ENCODE results near the gene ZNF770. TPM values are rescaled to one million over a fixed set of nuclear protein-coding genes. Genes with fewer than 3 reads are reported as not detected.

The ZNF770 gene
- total and polyA plus RNA-seq, 5 donors from 2014 or later, result 34.1 to 129 (median 111) TPM

- Histone ChIP-seq H3K27ac (ENCODE audit: insufficient read depth, low read length, poor library complexity, severe bottlenecking) (no peak overlapping the region), H3K4me3 (ENCODE audit: low read depth, low read length) (no peak overlapping the region)
Observed at GRCh38 chr15:34993412-34993811, 5.3 kb upstream of the ZNF770 start.

GRCh38 chr15:34987609-34988026 lies 469 bp downstream of the ZNF770 start:
- peak overlapping the region; percentile 99 to 100 (median 100) for H3K27ac Mint-ChIP-seq
- peak overlapping the region; percentile 99 for H3K4me3 ChIP-seq (ENCODE audit: low read depth, low read length)
- H3K36me3 Mint-ChIP-seq, result peaks cover 5% of the 10 kb centered on the region
- H3K4me1 Mint-ChIP-seq, result peaks cover 21 to 61% (median 39%) of the 10 kb centered on the region in 4 donors
- peak overlapping the region; percentile 88 for H3K27ac ChIP-seq (ENCODE audit: insufficient read depth, low read length, poor library complexity, severe bottlenecking)
- H3K4me3 Mint-ChIP-seq, result peak overlapping the region; percentile 94 to 99 (median 97)
- H3K27me3 Mint-ChIP-seq, result no peaks in the 10 kb centered on the region
- H3K27me3 ChIP-seq (ENCODE audit: control insufficient read depth, insufficient read depth, low read length), result no peaks in the 10 kb centered on the region
- H3K9me3 Mint-ChIP-seq, result no peaks in the 10 kb centered on the region
- no peaks in the 10 kb centered on the region for H3K9me3 ChIP-seq (ENCODE audit: control insufficient read depth in 2 of 2, low read length in 2 of 2)
- DNase-seq (no peak), ATAC-seq (ENCODE audit: low read depth in 2 of 2) (no peak)
- H3K36me3 ChIP-seq (ENCODE audit: control insufficient read depth, insufficient read depth, low read length), result peaks cover 16% of the 10 kb centered on the region
- H3K4me1 ChIP-seq (ENCODE audit: control insufficient read depth, insufficient read depth, low read length, poor library complexity, severe bottlenecking), result peaks cover 44% of the 10 kb centered on the region

More at GRCh38 chr15:34993412-34993811, 5.3 kb upstream of the ZNF770 start:
- H3K4me1 Mint-ChIP-seq, result peaks cover 18 to 32% (median 24%) of the 10 kb centered on the region in 4 donors
- no peaks in the 10 kb centered on the region for H3K9me3 ChIP-seq (ENCODE audit: control insufficient read depth in 2 of 2, low read length in 2 of 2)
- peaks cover 2% of the 10 kb centered on the region for H3K27me3 ChIP-seq (ENCODE audit: control insufficient read depth, insufficient read depth, low read length)
- peak in 1 of 3 donors; percentile 35 for DNase-seq
- no peaks in the 10 kb centered on the region for H3K36me3 ChIP-seq (ENCODE audit: control insufficient read depth, insufficient read depth, low read length)
- peaks cover 5% of the 10 kb centered on the region for H3K27me3 Mint-ChIP-seq
- no peak for ATAC-seq (ENCODE audit: low read depth in 2 of 2)
- H3K9me3 Mint-ChIP-seq, result no peaks in the 10 kb centered on the region
- H3K27ac Mint-ChIP-seq, result peak overlapping the region in 1 of 3 donors; percentile 67
- H3K36me3 Mint-ChIP-seq, result no peaks in the 10 kb centered on the region
- no peak overlapping the region for H3K4me3 Mint-ChIP-seq
- peaks cover 11% of the 10 kb centered on the region for H3K4me1 ChIP-seq (ENCODE audit: control insufficient read depth, insufficient read depth, low read length, poor library complexity, severe bottlenecking)

GRCh38 chr15:34986771-34987480 lies 1.2 kb downstream of the ZNF770 start:
- DNase-seq (no peak), ATAC-seq (ENCODE audit: low read depth in 2 of 2) (no peak)
- Mint-ChIP-seq H3K27ac (peak overlapping the region; percentile 99 to 100 (median 100)), H3K9me3 (no peaks in the 10 kb centered on the region), H3K36me3 (peaks cover 8% of the 10 kb centered on the region), H3K4me3 (peak overlapping the region; percentile 94 to 99 (median 97)), H3K4me1 (peaks cover 25 to 62% (median 39%) of the 10 kb centered on the region in 4 donors), H3K27me3 (no peaks in the 10 kb centered on the region)
- Histone ChIP-seq H3K27ac (ENCODE audit: insufficient read depth, low read length, poor library complexity, severe bottlenecking) (peak overlapping the region; percentile 88), H3K4me3 (ENCODE audit: low read depth, low read length) (peak overlapping the region; percentile 99), H3K36me3 (ENCODE audit: control insufficient read depth, insufficient read depth, low read length) (peaks cover 19% of the 10 kb centered on the region), H3K9me3 (ENCODE audit: control insufficient read depth in 2 of 2, low read length in 2 of 2) (no peaks in the 10 kb centered on the region), H3K27me3 (ENCODE audit: control insufficient read depth, insufficient read depth, low read length) (no peaks in the 10 kb centered on the region), H3K4me1 (ENCODE audit: control insufficient read depth, insufficient read depth, low read length, poor library complexity, severe bottlenecking) (peaks cover 44% of the 10 kb centered on the region)

GRCh38 chr15:34986326-34986725 lies 1.8 kb downstream of the ZNF770 start:
- Mint-ChIP-seq H3K27me3 (no peaks in the 10 kb centered on the region), H3K9me3 (no peaks in the 10 kb centered on the region), H3K4me3 (peak overlapping the region; percentile 94 to 99 (median 97)), H3K4me1 (peaks cover 26 to 62% (median 41%) of the 10 kb centered on the region in 4 donors), H3K27ac (peak overlapping the region; percentile 64 to 99 (median 65)), H3K36me3 (peaks cover 12% of the 10 kb centered on the region)
- Histone ChIP-seq H3K4me3 (ENCODE audit: low read depth, low read length) (peak overlapping the region; percentile 99), H3K36me3 (ENCODE audit: control insufficient read depth, insufficient read depth, low read length) (peaks cover 24% of the 10 kb centered on the region), H3K27me3 (ENCODE audit: control insufficient read depth, insufficient read depth, low read length) (no peaks in the 10 kb centered on the region), H3K27ac (ENCODE audit: insufficient read depth, low read length, poor library complexity, severe bottlenecking) (peak overlapping the region; percentile 88), H3K9me3 (ENCODE audit: control insufficient read depth in 2 of 2, low read length in 2 of 2) (no peaks in the 10 kb centered on the region), H3K4me1 (ENCODE audit: control insufficient read depth, insufficient read depth, low read length, poor library complexity, severe bottlenecking) (peaks cover 44% of the 10 kb centered on the region)
- DNase-seq (no peak), ATAC-seq (ENCODE audit: low read depth in 2 of 2) (no peak)

GRCh38 chr15:34984889-34985630 lies 3.0 kb downstream of the ZNF770 start:
- ATAC-seq (ENCODE audit: low read depth in 2 of 2) (no peak), DNase-seq (peak in 1 of 3 donors; percentile 33)
- no peaks in the 10 kb centered on the region for H3K9me3 Mint-ChIP-seq
- no peaks in the 10 kb centered on the region for H3K27me3 ChIP-seq (ENCODE audit: control insufficient read depth, insufficient read depth, low read length)
- peak overlapping the region; percentile 52 to 94 (median 74) for H3K4me3 Mint-ChIP-seq
- H3K27ac Mint-ChIP-seq, result peak overlapping the region; percentile 23 to 86 (median 37)
- H3K9me3 ChIP-seq (ENCODE audit: control insufficient read depth in 2 of 2, low read length in 2 of 2), result no peaks in the 10 kb centered on the region
- peaks cover 26 to 62% (median 42%) of the 10 kb centered on the region in 4 donors for H3K4me1 Mint-ChIP-seq
- no peaks in the 10 kb centered on the region for H3K27me3 Mint-ChIP-seq
- H3K27ac ChIP-seq (ENCODE audit: insufficient read depth, low read length, poor library complexity, severe bottlenecking), result no peak overlapping the region
- H3K36me3 ChIP-seq (ENCODE audit: control insufficient read depth, insufficient read depth, low read length), result peaks cover 28% of the 10 kb centered on the region
- peaks cover 44% of the 10 kb centered on the region for H3K4me1 ChIP-seq (ENCODE audit: control insufficient read depth, insufficient read depth, low read length, poor library complexity, severe bottlenecking)
- H3K4me3 ChIP-seq (ENCODE audit: low read depth, low read length), result peak overlapping the region; percentile 45
- peaks cover 12% of the 10 kb centered on the region for H3K36me3 Mint-ChIP-seq

- no peak overlapping the region for H3K27ac Mint-ChIP-seq
- no peaks in the 10 kb centered on the region for H3K4me1 ChIP-seq (ENCODE audit: control insufficient read depth, insufficient read depth, low read length, poor library complexity, severe bottlenecking)
- H3K9me3 ChIP-seq (ENCODE audit: control insufficient read depth in 2 of 2, low read length in 2 of 2), result no peaks in the 10 kb centered on the region
- H3K9me3 Mint-ChIP-seq, result no peaks in the 10 kb centered on the region
- ATAC-seq (ENCODE audit: low read depth in 2 of 2) (no peak), DNase-seq (no peak)
- H3K36me3 ChIP-seq (ENCODE audit: control insufficient read depth, insufficient read depth, low read length), result peaks cover 11% of the 10 kb centered on the region
- H3K27me3 Mint-ChIP-seq, result no peaks in the 10 kb centered on the region
- H3K27ac ChIP-seq (ENCODE audit: insufficient read depth, low read length, poor library complexity, severe bottlenecking), result no peak overlapping the region
- peaks cover 5 to 22% (median 5%) of the 10 kb centered on the region in 4 donors for H3K4me1 Mint-ChIP-seq
- no peak overlapping the region for H3K4me3 Mint-ChIP-seq
- H3K27me3 ChIP-seq (ENCODE audit: control insufficient read depth, insufficient read depth, low read length), result no peaks in the 10 kb centered on the region
- peaks cover 3% of the 10 kb centered on the region for H3K36me3 Mint-ChIP-seq
- H3K4me3 ChIP-seq (ENCODE audit: low read depth, low read length), result no peak overlapping the region
Observed at GRCh38 chr15:34976743-34977142, 11.3 kb downstream of the ZNF770 start.

- no peaks in the 10 kb centered on the region for H3K9me3 ChIP-seq (ENCODE audit: control insufficient read depth in 2 of 2, low read length in 2 of 2)
- Mint-ChIP-seq H3K4me3 (no peak overlapping the region), H3K9me3 (no peaks in the 10 kb centered on the region), H3K27me3 (no peaks in the 10 kb centered on the region), H3K36me3 (no peaks in the 10 kb centered on the region), H3K4me1 (peaks cover 5 to 16% (median 5%) of the 10 kb centered on the region in 4 donors), H3K27ac (no peak overlapping the region)
- H3K27me3 ChIP-seq (ENCODE audit: control insufficient read depth, insufficient read depth, low read length), result no peaks in the 10 kb centered on the region
- H3K4me1 ChIP-seq (ENCODE audit: control insufficient read depth, insufficient read depth, low read length, poor library complexity, severe bottlenecking), result no peaks in the 10 kb centered on the region
- H3K36me3 ChIP-seq (ENCODE audit: control insufficient read depth, insufficient read depth, low read length), result peaks cover 4% of the 10 kb centered on the region
- no peak overlapping the region for H3K27ac ChIP-seq (ENCODE audit: insufficient read depth, low read length, poor library complexity, severe bottlenecking)
- ATAC-seq (ENCODE audit: low read depth in 2 of 2) (no peak), DNase-seq (no peak)
- no peak overlapping the region for H3K4me3 ChIP-seq (ENCODE audit: low read depth, low read length)
Observed at GRCh38 chr15:34976073-34976472, 12.0 kb downstream of the ZNF770 start.
